IMR-90 (cell line): Measurements from ENCODE around the gene RRAGD. TPM values are rescaled to one million over a fixed set of nuclear protein-coding genes. Genes with fewer than 3 reads are reported as not detected.

ENCODE experiments used
- ATAC-seq: fragments of 200-7000 bp; cut with Tn5 transposase; 2 replicates; pipeline ENCODE4 v1.9.1; 2020; ENCODE audit warnings: low read depth, mild to moderate bottlenecking, moderate library complexity
- BruUV-seq: library from RNA; stranded (reverse); fragments of 400-500 nt; replicated peaks from 2 replicates; lab custom pipeline; 2021; lab: Mats Ljungman, UMichigan
- CTCF ChIA-PET: fragments of 300-600 bp; formaldehyde crosslinking; extraction: SDS; loops from one replicate; lab custom pipeline; 2021; ENCODE audit warnings: antibody characterized with exemption; lab: Yijun Ruan, JAX
- POLR2A ChIA-PET: fragments of 300-600 bp; sonication (Branson Sonifier 250); formaldehyde crosslinking; loops from one replicate; lab custom pipeline; 2022; ENCODE audit warnings: antibody characterized with exemption; ENCODE audit not compliant: unreplicated experiment; lab: Charles Lee
- DNase-seq: peaks from one replicate; pipeline ENCODE4 v3.0.0; 2013
- H2AFZ ChIP-seq: replicated peaks from 2 replicates; pipeline ENCODE3; 2013; ENCODE audit warnings: low read length, mild to moderate bottlenecking; ENCODE audit not compliant: poor library complexity
- H2AK5ac ChIP-seq: 2 replicates; pipeline ENCODE4 v1.6.1; 2013; ENCODE audit warnings: low read depth, low read length, inconsistent platforms
- H2AK9ac ChIP-seq: replicated peaks from 2 replicates; pipeline ENCODE3; 2013; ENCODE audit warnings: mild to moderate bottlenecking, low read depth, low read length, moderate library complexity; ENCODE audit not compliant: poor library complexity
- H2BK120ac ChIP-seq: 2 replicates; pipeline ENCODE4 v1.6.1; 2013; ENCODE audit warnings: low read depth, low read length, inconsistent platforms
- H2BK15ac ChIP-seq: 3 replicates; pipeline ENCODE4 v1.6.1; 2013; ENCODE audit warnings: low read depth, low read length, inconsistent platforms
- H2BK20ac ChIP-seq: 2 replicates; pipeline ENCODE4 v1.6.1; 2013; ENCODE audit warnings: low read depth, mild to moderate bottlenecking, inconsistent platforms, low read length, moderate library complexity
- H2BK5ac ChIP-seq: 2 replicates; pipeline ENCODE4 v1.6.1; 2013; ENCODE audit warnings: mild to moderate bottlenecking, low read depth, low read length, inconsistent platforms; ENCODE audit not compliant: poor library complexity, severe bottlenecking
- H3K14ac ChIP-seq: replicated peaks from 2 replicates; pipeline ENCODE4 v1.6.1; 2013; ENCODE audit warnings: low read depth, low read length, inconsistent platforms
- H3K18ac ChIP-seq: 2 replicates; pipeline ENCODE4 v1.6.1; 2013; ENCODE audit warnings: low read depth, low read length, control low read depth
- H3K23ac ChIP-seq: 2 replicates; pipeline ENCODE4 v1.6.1; 2013; ENCODE audit warnings: low read depth, low read length, inconsistent platforms
- H3K27ac ChIP-seq: 2 replicates; pipeline ENCODE4 v1.5.1; 2013; ENCODE audit warnings: mild to moderate bottlenecking, control low read depth, low read length; ENCODE audit not compliant: insufficient read depth
- H3K27me3 ChIP-seq: 2 replicates; pipeline ENCODE4 v1.6.1; 2013; ENCODE audit warnings: low read length; ENCODE audit not compliant: control insufficient read depth, insufficient read depth
- H3K36me3 ChIP-seq: 2 replicates; pipeline ENCODE4 v1.6.1; 2013; ENCODE audit warnings: low read length, mixed read lengths; ENCODE audit not compliant: control insufficient read depth, insufficient read depth
- H3K4ac ChIP-seq: 2 replicates; pipeline ENCODE4 v1.6.1; 2013; ENCODE audit warnings: low read depth, low read length, inconsistent platforms
- H3K4me1 ChIP-seq: 2 replicates; pipeline ENCODE4 v1.6.1; 2013; ENCODE audit warnings: low read length, mixed read lengths; ENCODE audit not compliant: control insufficient read depth, insufficient read depth
- H3K4me2 ChIP-seq: 2 replicates; pipeline ENCODE4 v1.6.1; 2013; ENCODE audit warnings: low read depth, mild to moderate bottlenecking, control low read depth, low read length, moderate library complexity
- H3K4me3 ChIP-seq: 2 replicates; pipeline ENCODE4 v1.5.1; 2013; ENCODE audit warnings: low read depth, mild to moderate bottlenecking, control low read depth, low read length, moderate library complexity; ENCODE audit not compliant: insufficient read depth
- H3K56ac ChIP-seq: 2 replicates; pipeline ENCODE4 v1.6.1; 2013; ENCODE audit warnings: low read length, inconsistent platforms; ENCODE audit not compliant: insufficient read depth; ENCODE audit errors: extremely low read depth
- H3K79me1 ChIP-seq, 2 experiments: 2 replicates each; pipeline ENCODE4 v1.6.1; 2013; ENCODE audit warnings: low read length in 2 of 2, inconsistent platforms in 1 of 2, low read depth in 1 of 2
- H3K9ac ChIP-seq: 2 replicates; pipeline ENCODE4 v1.6.1; 2013; ENCODE audit warnings: low read depth, low read length, control low read depth
- H3K9me1 ChIP-seq: 2 replicates; pipeline ENCODE4 v1.6.1; 2013; ENCODE audit warnings: low read length, inconsistent platforms; ENCODE audit not compliant: insufficient read depth
- H3K9me3 ChIP-seq: 2 replicates; pipeline ENCODE4 v1.6.1; 2013; ENCODE audit warnings: low read length; ENCODE audit not compliant: control insufficient read depth, insufficient read depth
- H4K20me1 ChIP-seq: 2 replicates; pipeline ENCODE4 v1.6.1; 2013; ENCODE audit warnings: low read length, inconsistent platforms; ENCODE audit not compliant: insufficient read depth
- H4K5ac ChIP-seq: 2 replicates; pipeline ENCODE4 v1.6.1; 2013; ENCODE audit warnings: mild to moderate bottlenecking, low read depth, low read length, control low read depth
- H4K8ac ChIP-seq, 2 experiments: 2 replicates each; pipeline ENCODE4 v1.6.1; 2013; ENCODE audit warnings: low read depth in 2 of 2, low read length in 2 of 2, control low read depth in 1 of 2, inconsistent platforms in 1 of 2
- H4K91ac ChIP-seq: 2 replicates; pipeline ENCODE4 v1.6.1; 2013; ENCODE audit warnings: low read depth, low read length, inconsistent platforms; ENCODE audit not compliant: insufficient read depth
- CEBPB ChIP-seq: IDR thresholded peaks from 2 replicates; pipeline ENCODE4 v1.6.1; 2012; ENCODE audit warnings: low read depth, low read length, improper control_type of control experiment
- CHD1 ChIP-seq: IDR thresholded peaks from 2 replicates; pipeline ENCODE4 v1.6.1; 2012; ENCODE audit warnings: low read depth, low read length, improper control_type of control experiment
- FOS ChIP-seq: fragments of 150-350 bp; IDR thresholded peaks from 2 replicates; pipeline ENCODE4 v1.6.1; 2016; ENCODE audit warnings: low read depth, low read length
- MAZ ChIP-seq: IDR thresholded peaks from 2 replicates; pipeline ENCODE4 v1.6.1; 2012; ENCODE audit warnings: low read depth, mild to moderate bottlenecking, low read length, improper control_type of control experiment, moderate library complexity, borderline replicate concordance
- MXI1 ChIP-seq: IDR thresholded peaks from 2 replicates; pipeline ENCODE4 v1.6.1; 2012; ENCODE audit warnings: low read depth, mild to moderate bottlenecking, low read length, moderate library complexity, borderline replicate concordance
- POLR2A ChIP-seq: IDR thresholded peaks from 2 replicates; pipeline ENCODE4 v1.6.1; 2012; ENCODE audit warnings: mild to moderate bottlenecking, low read depth, low read length
- RCOR1 ChIP-seq: IDR thresholded peaks from 2 replicates; pipeline ENCODE4 v1.6.1; 2012; ENCODE audit warnings: mild to moderate bottlenecking, low read length, improper control_type of control experiment; ENCODE audit not compliant: insufficient replicate concordance
- RFX5 ChIP-seq: IDR thresholded peaks from 2 replicates; pipeline ENCODE4 v1.8.0; 2012; ENCODE audit warnings: low read depth, mild to moderate bottlenecking, low read length, moderate library complexity
- SMC3 ChIP-seq: fragments of 150-350 bp; IDR thresholded peaks from 2 replicates; pipeline ENCODE4 v1.6.1; 2016; ENCODE audit warnings: low read depth, mild to moderate bottlenecking, antibody characterized with exemption, low read length, moderate library complexity
- WGBS, 2 experiments: methylation state at CpG; one replicate each; pipeline versions ENCODE4 v1.1.5 to v1.1.7; 2013; ENCODE audit warnings: missing lambda C conversion rate in 2 of 2; ENCODE audit not compliant: insufficient read length in 1 of 2; ENCODE audit errors: extremely low coverage in 2 of 2; 5-methylcytosine and 5-hydroxymethylcytosine counted together
- dilution Hi-C: fragments of 300-500 bp; cut with HindIII; formaldehyde crosslinking; loops from one replicate; pipeline ENCODE4 v1.14.3; 2018; ENCODE audit warnings: low sequenced_read_pairs; ENCODE audit not compliant: unreplicated experiment
- in situ Hi-C: fragments of 300-500 bp; cut with MboI; formaldehyde crosslinking; loops from 3 replicates; pipeline ENCODE4 v1.14.3; 2019; ENCODE audit warnings: low sequenced_read_pairs, inconsistent platforms, mixed read lengths
- intact Hi-C: fragments of 100-400 bp; cut with micrococcal nuclease; formaldehyde crosslinking; loops from 2 replicates; pipeline ENCODE4 v1.10.0; 2022
- polyA plus RNA-seq, 3 experiments: library from polyadenylated mRNA; depleted of rRNA; stranded (reverse); fragments of >200 nt; gene quantifications; 2 replicates each; pipeline ENCODE4 v1.2.3, GENCODE V29; 2012; ENCODE audit warnings: low replicate concordance in 1 of 3
- total RNA-seq: library from RNA; depleted of rRNA; stranded (reverse); fragments of >200 nt; gene quantifications from 2 replicates; pipeline ENCODE4 v1.2.3, GENCODE V29; 2012
- TF ChIP-seq, protein P1 (sequence below): conservative IDR thresholded peaks from 2 replicates; pipeline ENCODE4 v1.5.1; 2012; ENCODE audit warnings: mild to moderate bottlenecking, low read depth, low read length, improper control_type of control experiment
- TF ChIP-seq, protein P2 (sequence below): fragments of 150-350 bp; IDR thresholded peaks from 2 replicates; pipeline ENCODE4 v1.6.1; 2017; ENCODE audit warnings: mild to moderate bottlenecking, antibody characterized with exemption, low read length, low read depth
- TF ChIP-seq, protein P3 (sequence below): fragments of 150-350 bp; IDR thresholded peaks from 2 replicates; pipeline ENCODE4 v1.6.1; 2016; ENCODE audit warnings: low read depth, mild to moderate bottlenecking, low read length, moderate library complexity, borderline replicate concordance

The RRAGD gene
- total and polyA plus RNA-seq, 2 of the 4 experiments (the other 2 are of a cell fraction): not detected

DNA sequence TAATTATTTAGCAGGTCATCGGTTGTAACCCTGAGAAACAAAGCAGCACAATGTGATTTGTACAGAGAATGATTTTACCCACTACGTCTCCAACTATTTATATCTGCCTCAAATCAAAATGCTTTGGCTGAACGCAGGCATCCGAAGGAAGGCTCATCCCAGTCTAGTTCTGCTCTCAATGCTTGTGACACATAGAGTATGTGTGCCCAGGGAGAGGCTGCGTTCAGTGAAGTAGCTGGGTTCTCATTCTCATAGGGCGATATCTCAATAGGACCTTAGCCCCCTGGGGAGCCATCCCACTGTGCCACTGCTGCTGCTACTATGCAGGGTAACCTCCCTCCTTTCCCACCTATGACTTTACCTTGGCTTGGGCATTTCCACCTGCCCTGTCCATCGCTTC, 97.4 kb downstream of the RRAGD start:
- H2BK5ac ChIP-seq: no peak overlapping the region
- H3K27me3 ChIP-seq: no peaks in the 10 kb centered on the region; the same call in 1 of the 2 replicates
- H2BK15ac ChIP-seq: no peak overlapping the region
- no peak overlapping the region for H3K9ac ChIP-seq
- H3K56ac ChIP-seq: no peak overlapping the region
- no peak overlapping the region for H4K91ac ChIP-seq
- H3K79me1 ChIP-seq: no peaks in the 10 kb centered on the region
- H3K9me1 ChIP-seq: peaks cover 8% of the 10 kb centered on the region; the same call in 1 of the 2 replicates
- ChIA-PET POLR2A (no interaction called here), CTCF (no interaction called here)
- in situ Hi-C loops: no loop called here
- no peak overlapping the region for H2AK5ac ChIP-seq
- TF ChIP-seq CEBPB (no peak), SMC3 (no peak), FOS (no peak), RCOR1 (no peak), MAZ (no peak), CHD1 (no peak), RFX5 (no peak), MXI1 (no peak), POLR2A (no peak)
- TF ChIP-seq, protein P1, sequence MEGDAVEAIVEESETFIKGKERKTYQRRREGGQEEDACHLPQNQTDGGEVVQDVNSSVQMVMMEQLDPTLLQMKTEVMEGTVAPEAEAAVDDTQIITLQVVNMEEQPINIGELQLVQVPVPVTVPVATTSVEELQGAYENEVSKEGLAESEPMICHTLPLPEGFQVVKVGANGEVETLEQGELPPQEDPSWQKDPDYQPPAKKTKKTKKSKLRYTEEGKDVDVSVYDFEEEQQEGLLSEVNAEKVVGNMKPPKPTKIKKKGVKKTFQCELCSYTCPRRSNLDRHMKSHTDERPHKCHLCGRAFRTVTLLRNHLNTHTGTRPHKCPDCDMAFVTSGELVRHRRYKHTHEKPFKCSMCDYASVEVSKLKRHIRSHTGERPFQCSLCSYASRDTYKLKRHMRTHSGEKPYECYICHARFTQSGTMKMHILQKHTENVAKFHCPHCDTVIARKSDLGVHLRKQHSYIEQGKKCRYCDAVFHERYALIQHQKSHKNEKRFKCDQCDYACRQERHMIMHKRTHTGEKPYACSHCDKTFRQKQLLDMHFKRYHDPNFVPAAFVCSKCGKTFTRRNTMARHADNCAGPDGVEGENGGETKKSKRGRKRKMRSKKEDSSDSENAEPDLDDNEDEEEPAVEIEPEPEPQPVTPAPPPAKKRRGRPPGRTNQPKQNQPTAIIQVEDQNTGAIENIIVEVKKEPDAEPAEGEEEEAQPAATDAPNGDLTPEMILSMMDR: no peak
- TF ChIP-seq, protein P2, sequence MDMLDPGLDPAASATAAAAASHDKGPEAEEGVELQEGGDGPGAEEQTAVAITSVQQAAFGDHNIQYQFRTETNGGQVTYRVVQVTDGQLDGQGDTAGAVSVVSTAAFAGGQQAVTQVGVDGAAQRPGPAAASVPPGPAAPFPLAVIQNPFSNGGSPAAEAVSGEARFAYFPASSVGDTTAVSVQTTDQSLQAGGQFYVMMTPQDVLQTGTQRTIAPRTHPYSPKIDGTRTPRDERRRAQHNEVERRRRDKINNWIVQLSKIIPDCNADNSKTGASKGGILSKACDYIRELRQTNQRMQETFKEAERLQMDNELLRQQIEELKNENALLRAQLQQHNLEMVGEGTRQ: no peak
- TF ChIP-seq, protein P3, sequence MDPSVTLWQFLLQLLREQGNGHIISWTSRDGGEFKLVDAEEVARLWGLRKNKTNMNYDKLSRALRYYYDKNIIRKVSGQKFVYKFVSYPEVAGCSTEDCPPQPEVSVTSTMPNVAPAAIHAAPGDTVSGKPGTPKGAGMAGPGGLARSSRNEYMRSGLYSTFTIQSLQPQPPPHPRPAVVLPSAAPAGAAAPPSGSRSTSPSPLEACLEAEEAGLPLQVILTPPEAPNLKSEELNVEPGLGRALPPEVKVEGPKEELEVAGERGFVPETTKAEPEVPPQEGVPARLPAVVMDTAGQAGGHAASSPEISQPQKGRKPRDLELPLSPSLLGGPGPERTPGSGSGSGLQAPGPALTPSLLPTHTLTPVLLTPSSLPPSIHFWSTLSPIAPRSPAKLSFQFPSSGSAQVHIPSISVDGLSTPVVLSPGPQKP: no peak
- peaks cover 6% of the 10 kb centered on the region; the same call in 1 of the 2 replicates for H3K4me1 ChIP-seq
- no peak overlapping the region for H2BK120ac ChIP-seq
- no peak overlapping the region for H3K4me2 ChIP-seq
- no peaks in the 10 kb centered on the region for H3K9me3 ChIP-seq
- ATAC-seq (no peak), DNase-seq (no peak)
- H2BK20ac ChIP-seq: no peak overlapping the region
- no peak overlapping the region for H3K4ac ChIP-seq
- WGBS, 2 experiments: no CpG with 5 or more reads among the region's 7 CpGs
- H4K8ac ChIP-seq: no peak overlapping the region
- H2AFZ ChIP-seq: no peak overlapping the region
- no peak overlapping the region for H3K4me3 ChIP-seq
- no peak overlapping the region for H3K23ac ChIP-seq
- no peak overlapping the region for H3K14ac ChIP-seq
- H4K5ac ChIP-seq: no peak overlapping the region
- BruUV-seq: no TSS peak
- no peak overlapping the region for H2AK9ac ChIP-seq
- peaks cover 17% of the 10 kb centered on the region; the same call in 1 of the 2 replicates for H4K20me1 ChIP-seq
- intact Hi-C loops: no loop called here
- peaks cover 5% of the 10 kb centered on the region for H3K36me3 ChIP-seq
- dilution Hi-C loops: no loop called here
- H3K18ac ChIP-seq: no peak overlapping the region
- no peak overlapping the region for H3K27ac ChIP-seq
